Activated B cell treated with CpG ODN at 0.5 μM for 24 hours (primary cell): ENCODE data around the gene INPPL1. TPM values are rescaled to one million over a fixed set of nuclear protein-coding genes. Genes with fewer than 3 reads are reported as not detected.

ENCODE experiments used
- ATAC-seq: fragments of 200-7000 bp; cut with Tn5 transposase; one replicate; pipeline ENCODE4 v1.10.0; 2021; ENCODE audit warnings: low read depth, mild to moderate bottlenecking, moderate library complexity
- CTCF ChIA-PET: fragments of 350-600 bp; sonication (Branson Sonifier 250); formaldehyde crosslinking; loops from one replicate; lab custom pipeline; 2021; ENCODE audit warnings: antibody characterized with exemption; lab: Charles Lee
- POLR2A ChIA-PET: fragments of 350-600 bp; sonication (Branson Sonifier 250); formaldehyde crosslinking; loops from one replicate; lab custom pipeline; 2021; ENCODE audit warnings: antibody characterized with exemption; lab: Charles Lee
- DNase-seq: peaks from one replicate; pipeline ENCODE4 v3.0.0; 2022
- H3K27ac Mint-ChIP-seq: one replicate; pipeline ENCODE4 v1.8.0; 2020; ENCODE audit warnings: mixed read lengths
- H3K27me3 Mint-ChIP-seq: one replicate; pipeline ENCODE4 v1.8.0; 2021; ENCODE audit warnings: mixed read lengths
- H3K36me3 Mint-ChIP-seq: one replicate; pipeline ENCODE4 v1.8.0; 2021; ENCODE audit warnings: low read depth, mixed read lengths
- H3K4me1 Mint-ChIP-seq: one replicate; pipeline ENCODE4 v1.8.0; 2021; ENCODE audit warnings: mixed read lengths
- H3K4me3 Mint-ChIP-seq: one replicate; pipeline ENCODE4 v1.8.0; 2020; ENCODE audit warnings: mild to moderate bottlenecking, mixed read lengths
- H3K9me3 Mint-ChIP-seq: one replicate; pipeline ENCODE4 v1.8.0; 2020; ENCODE audit warnings: mixed read lengths
- CTCF ChIP-seq: fragments of 200-600 bp; IDR thresholded peaks from one replicate; pipeline ENCODE4 v1.8.0; 2022; ENCODE audit warnings: antibody characterized with exemption, mild to moderate bottlenecking
- intact Hi-C: fragments of 100-400 bp; cut with micrococcal nuclease; formaldehyde crosslinking; loops from one replicate; pipeline ENCODE4 v1.15.1; 2024
- total RNA-seq: library from RNA; stranded (reverse); gene quantifications from 2 replicates; pipeline ENCODE4 v1.2.3, GENCODE V29; 2022

The INPPL1 gene
- total RNA-seq, 1 donor from 2014 or later = 129 TPM

GRCh38 chr11:72223615-72224563 lies 678 bp upstream of the INPPL1 start:
- POLR2A ChIA-PET = interaction anchor here (0.7 to 4.9 kb wide), 12 partner anchors 8 to 1537 kb away, joined by 3 to 28 read pairs (median 3); partner anchors contain the start of genes ANAPC15, RAB6A, RNF121 and XNDC1N
- no peak for TF ChIP-seq CTCF
- Mint-ChIP-seq H3K36me3 (peaks cover 11% of the 10 kb centered on the region), H3K27ac (peak overlapping the region; percentile 90), H3K9me3 (no peaks in the 10 kb centered on the region), H3K27me3 (no peaks in the 10 kb centered on the region), H3K4me1 (peaks cover 35% of the 10 kb centered on the region), H3K4me3 (peak overlapping the region; percentile 92)
- intact Hi-C loops = loop anchor here (1.0 to 10.0 kb wide), 12 partner anchors 15 to 1161 kb away; partner anchors contain the start of genes ANAPC15, ATG16L2, CLPB and LAMTOR1
- peak; percentile 52 for ATAC-seq
- CTCF ChIA-PET = interaction anchor here (0.7 to 1.3 kb wide), 5 partner anchors 14 to 199 kb away, joined by 3 to 11 read pairs (median 3); no protein-coding TSS in a partner anchor
- DNase-seq = peak; percentile 72

- H3K9me3 Mint-ChIP-seq = no peaks in the 10 kb centered on the region
- no peak for DNase-seq
- peak overlapping the region; percentile 88 for H3K27ac Mint-ChIP-seq
- intact Hi-C loops = loop anchor here (2.0 to 10.0 kb wide), 4 partner anchors 13 to 1159 kb away; partner anchors contain the start of genes ATG16L2, RNF121 and XNDC1N
- CTCF ChIA-PET = no interaction called here
- H3K27me3 Mint-ChIP-seq = no peaks in the 10 kb centered on the region
- peak overlapping the region; percentile 86 for H3K4me3 Mint-ChIP-seq
- POLR2A ChIA-PET = interaction anchor here (0.5 to 4.9 kb wide), 6 partner anchors 9 to 231 kb away, joined by 3 to 28 read pairs (median 6); partner anchors contain the start of gene ANAPC15
- peaks cover 27% of the 10 kb centered on the region for H3K36me3 Mint-ChIP-seq
- H3K4me1 Mint-ChIP-seq = peaks cover 34% of the 10 kb centered on the region
- no peak for TF ChIP-seq CTCF
- ATAC-seq = no peak
These were observed 914 bp downstream of the INPPL1 start for GRCh38 chr11:72225411-72225951.

GRCh38 chr11:72226701-72227100 lies 2.1 kb downstream of the INPPL1 start:
- no peak overlapping the region for H3K4me3 Mint-ChIP-seq
- ChIA-PET POLR2A (interaction anchor here (0.5 to 1.9 kb wide), 3 partner anchors 8 to 97 kb away, joined by 7 to 9 read pairs (median 8); no protein-coding TSS in a partner anchor), CTCF (no interaction called here)
- no peaks in the 10 kb centered on the region for H3K9me3 Mint-ChIP-seq
- TF ChIP-seq CTCF = no peak
- H3K4me1 Mint-ChIP-seq = peaks cover 23% of the 10 kb centered on the region
- intact Hi-C loops = loop anchor here (10.0 kb wide), 2 partner anchors 588 to 1158 kb away; partner anchors contain the start of gene ATG16L2
- H3K27ac Mint-ChIP-seq = no peak overlapping the region
- DNase-seq = no peak
- no peak for ATAC-seq
- peaks cover 38% of the 10 kb centered on the region for H3K36me3 Mint-ChIP-seq
- no peaks in the 10 kb centered on the region for H3K27me3 Mint-ChIP-seq

GRCh38 chr11:72227316-72228228 lies 3.0 kb downstream of the INPPL1 start:
- H3K36me3 Mint-ChIP-seq = peaks cover 47% of the 10 kb centered on the region
- ChIA-PET CTCF (no interaction called here), POLR2A (interaction anchor here (0.5 to 0.7 kb wide), 2 partner anchors 11 to 13 kb away, joined by 3 to 9 read pairs; no protein-coding TSS in a partner anchor)
- no peak overlapping the region for H3K27ac Mint-ChIP-seq
- TF ChIP-seq CTCF = no peak
- ATAC-seq = no peak
- peaks cover 14% of the 10 kb centered on the region for H3K4me1 Mint-ChIP-seq
- no peaks in the 10 kb centered on the region for H3K27me3 Mint-ChIP-seq
- no peak for DNase-seq
- H3K4me3 Mint-ChIP-seq = no peak overlapping the region
- no peaks in the 10 kb centered on the region for H3K9me3 Mint-ChIP-seq
- intact Hi-C loops = loop anchor here (10.0 kb wide), 2 partner anchors 587 to 1157 kb away; partner anchors contain the start of gene ATG16L2
